ENCODE measurements around the gene MTCL1. TPM values are rescaled to one million over a fixed set of nuclear protein-coding genes. Genes with fewer than 3 reads are reported as not detected.

Gene MTCL1
- total RNA-seq, 1 experiment from 2014 or later: 11.6 TPM

DNA sequence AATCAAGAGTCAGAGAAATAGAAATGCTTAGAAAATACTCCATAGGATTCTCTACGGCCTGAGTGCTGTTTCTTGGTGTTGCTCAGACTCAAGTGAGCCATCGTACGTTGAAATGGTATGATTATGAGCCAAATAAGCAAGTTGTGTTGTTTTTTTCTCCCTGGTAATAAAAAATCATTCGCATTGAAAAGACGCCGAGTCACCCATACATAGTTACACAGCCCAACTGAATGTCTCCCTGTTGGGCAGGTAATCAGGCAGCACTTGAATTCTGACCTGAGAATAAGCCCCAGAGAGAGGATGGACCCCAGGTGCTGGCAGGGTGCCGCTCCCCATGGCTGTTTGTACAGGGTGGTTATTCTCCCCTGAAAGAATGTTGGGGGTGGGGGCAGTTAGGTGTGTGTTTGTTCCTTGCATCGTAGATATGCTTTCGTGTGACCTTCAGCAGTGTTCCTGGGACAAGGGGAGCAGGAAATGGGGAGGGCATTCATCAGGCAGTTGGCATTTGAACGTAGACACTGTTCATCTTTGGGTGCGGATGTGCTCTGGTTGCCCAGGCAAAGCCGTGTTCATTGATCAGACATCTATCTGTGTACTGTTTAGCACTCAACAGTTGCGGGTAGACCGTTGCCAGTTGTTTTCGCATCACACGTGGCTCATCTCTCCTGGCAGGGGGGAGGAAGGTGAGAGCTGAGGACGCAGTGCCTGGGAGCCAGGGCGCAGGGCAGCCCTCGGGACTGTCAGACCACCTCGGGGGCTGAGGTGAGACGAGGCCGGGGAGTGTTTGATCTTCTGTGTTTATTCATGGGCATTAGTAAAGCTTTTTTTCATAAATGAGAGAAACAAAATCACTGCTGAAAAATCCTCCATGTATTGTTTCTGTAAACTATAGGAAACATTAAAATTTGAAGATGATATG lies 27.3 kb downstream of the MTCL1 start:
- DNase-seq (ENCODE audit: unreplicated experiment): no peak
- no peaks in the 10 kb centered on the region for H3K36me3 Mint-ChIP-seq (ENCODE audit: insufficient read depth, unreplicated experiment)

DNA sequence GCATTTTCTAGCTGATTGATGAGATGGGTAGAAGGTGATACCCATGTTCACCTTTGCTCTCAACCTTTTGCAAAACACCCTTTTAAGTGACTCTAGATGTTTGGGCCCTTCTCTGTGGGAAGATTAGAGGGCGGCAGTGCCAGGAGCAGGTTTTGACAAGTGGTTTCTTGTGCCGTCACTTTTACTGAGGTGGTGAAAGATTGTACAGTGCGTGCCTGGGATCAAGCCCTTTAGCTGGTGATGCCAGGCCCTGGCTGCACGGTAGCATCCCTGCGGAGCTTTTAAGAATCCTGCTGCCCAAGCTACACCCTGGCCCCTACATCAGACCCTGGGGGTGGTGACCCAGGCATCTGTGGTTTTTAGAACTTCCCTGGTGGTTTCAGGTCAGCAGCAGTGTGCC lies 29.1 kb downstream of the MTCL1 start:
- H3K36me3 Mint-ChIP-seq (ENCODE audit: insufficient read depth, unreplicated experiment): no peaks in the 10 kb centered on the region
- CTCF ChIA-PET: interaction anchor here (0.7 kb wide), 1 partner anchor 225 kb away, joined by 3 read pairs; no protein-coding TSS in a partner anchor
- no TSS peak for BruUV-seq (replicated peaks)
- DNase-seq (ENCODE audit: unreplicated experiment): no peak
- TF ChIP-seq, protein P1, sequence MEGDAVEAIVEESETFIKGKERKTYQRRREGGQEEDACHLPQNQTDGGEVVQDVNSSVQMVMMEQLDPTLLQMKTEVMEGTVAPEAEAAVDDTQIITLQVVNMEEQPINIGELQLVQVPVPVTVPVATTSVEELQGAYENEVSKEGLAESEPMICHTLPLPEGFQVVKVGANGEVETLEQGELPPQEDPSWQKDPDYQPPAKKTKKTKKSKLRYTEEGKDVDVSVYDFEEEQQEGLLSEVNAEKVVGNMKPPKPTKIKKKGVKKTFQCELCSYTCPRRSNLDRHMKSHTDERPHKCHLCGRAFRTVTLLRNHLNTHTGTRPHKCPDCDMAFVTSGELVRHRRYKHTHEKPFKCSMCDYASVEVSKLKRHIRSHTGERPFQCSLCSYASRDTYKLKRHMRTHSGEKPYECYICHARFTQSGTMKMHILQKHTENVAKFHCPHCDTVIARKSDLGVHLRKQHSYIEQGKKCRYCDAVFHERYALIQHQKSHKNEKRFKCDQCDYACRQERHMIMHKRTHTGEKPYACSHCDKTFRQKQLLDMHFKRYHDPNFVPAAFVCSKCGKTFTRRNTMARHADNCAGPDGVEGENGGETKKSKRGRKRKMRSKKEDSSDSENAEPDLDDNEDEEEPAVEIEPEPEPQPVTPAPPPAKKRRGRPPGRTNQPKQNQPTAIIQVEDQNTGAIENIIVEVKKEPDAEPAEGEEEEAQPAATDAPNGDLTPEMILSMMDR (IDR thresholded peaks at IDR 0.05; ENCODE audit: unreplicated experiment): no peak
- H3K4me1 Mint-ChIP-seq (ENCODE audit: insufficient read depth, unreplicated experiment): no peaks in the 10 kb centered on the region
- H3K4me3 Mint-ChIP-seq (ENCODE audit: unreplicated experiment): no peak overlapping the region
- intact Hi-C loops (cut with micrococcal nuclease): no loop called here
- H3K27me3 Mint-ChIP-seq (ENCODE audit: insufficient read depth, unreplicated experiment): no peaks in the 10 kb centered on the region
- H3K9me3 Mint-ChIP-seq (ENCODE audit: unreplicated experiment): no peaks in the 10 kb centered on the region
- POLR2A ChIA-PET: no interaction called here
- no peak overlapping the region for H3K27ac Mint-ChIP-seq (ENCODE audit: low read depth, unreplicated experiment)

More for the DNA sequence above, 27.3 kb downstream of the MTCL1 start:
- Mint-ChIP-seq H3K4me3 (ENCODE audit: unreplicated experiment) (no peak overlapping the region), H3K4me1 (ENCODE audit: insufficient read depth, unreplicated experiment) (peaks cover 3% of the 10 kb centered on the region), H3K27ac (ENCODE audit: low read depth, unreplicated experiment) (no peak overlapping the region), H3K9me3 (ENCODE audit: unreplicated experiment) (no peaks in the 10 kb centered on the region), H3K27me3 (ENCODE audit: insufficient read depth, unreplicated experiment) (no peaks in the 10 kb centered on the region)
- POLR2A ChIA-PET: no interaction called here
- BruUV-seq (replicated peaks): no TSS peak
- TF ChIP-seq, protein P1 (IDR thresholded peaks at IDR 0.05; ENCODE audit: unreplicated experiment): no peak
- intact Hi-C loops (cut with micrococcal nuclease): no loop called here
- CTCF ChIA-PET: interaction anchor here (1.1 kb wide), 1 partner anchor 67 kb away, joined by 3 read pairs; no protein-coding TSS in a partner anchor

DNA sequence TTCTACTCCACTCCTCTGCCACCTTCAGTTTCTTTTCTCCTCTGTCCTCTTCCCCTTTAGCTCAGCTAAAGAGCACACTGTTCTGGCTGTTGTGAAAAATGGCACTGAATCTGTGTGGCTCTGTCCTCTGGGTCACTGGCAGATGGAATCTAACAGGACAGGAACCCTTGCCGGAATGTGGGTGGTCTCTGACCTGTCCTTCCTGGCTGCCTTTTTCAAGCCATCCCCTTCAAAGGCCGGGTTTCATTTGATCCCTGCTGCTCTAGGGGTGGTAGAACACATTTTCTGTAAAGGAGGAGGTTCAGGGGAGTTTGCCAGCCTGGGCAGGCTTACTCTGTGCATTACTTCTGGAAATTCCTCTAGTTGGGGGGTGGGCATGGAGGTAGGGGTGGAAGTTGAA lies 29.9 kb downstream of the MTCL1 start:
- Mint-ChIP-seq H3K27ac (ENCODE audit: low read depth, unreplicated experiment) (no peak overlapping the region), H3K4me3 (ENCODE audit: unreplicated experiment) (no peak overlapping the region), H3K27me3 (ENCODE audit: insufficient read depth, unreplicated experiment) (no peaks in the 10 kb centered on the region), H3K9me3 (ENCODE audit: unreplicated experiment) (no peaks in the 10 kb centered on the region), H3K4me1 (ENCODE audit: insufficient read depth, unreplicated experiment) (no peaks in the 10 kb centered on the region), H3K36me3 (ENCODE audit: insufficient read depth, unreplicated experiment) (no peaks in the 10 kb centered on the region)
- no TSS peak for BruUV-seq (replicated peaks)
- ChIA-PET POLR2A (interaction anchor here (0.6 kb wide), 1 partner anchor 530 kb away, joined by 3 read pairs; no protein-coding TSS in a partner anchor), CTCF (interaction anchor here (0.7 to 1.1 kb wide), 2 partner anchors 38 to 224 kb away, joined by 3 read pairs; no protein-coding TSS in a partner anchor)
- TF ChIP-seq, protein P1 (IDR thresholded peaks at IDR 0.05; ENCODE audit: unreplicated experiment): no peak
- no peak for DNase-seq (ENCODE audit: unreplicated experiment)
- intact Hi-C loops (cut with micrococcal nuclease): no loop called here

DNA sequence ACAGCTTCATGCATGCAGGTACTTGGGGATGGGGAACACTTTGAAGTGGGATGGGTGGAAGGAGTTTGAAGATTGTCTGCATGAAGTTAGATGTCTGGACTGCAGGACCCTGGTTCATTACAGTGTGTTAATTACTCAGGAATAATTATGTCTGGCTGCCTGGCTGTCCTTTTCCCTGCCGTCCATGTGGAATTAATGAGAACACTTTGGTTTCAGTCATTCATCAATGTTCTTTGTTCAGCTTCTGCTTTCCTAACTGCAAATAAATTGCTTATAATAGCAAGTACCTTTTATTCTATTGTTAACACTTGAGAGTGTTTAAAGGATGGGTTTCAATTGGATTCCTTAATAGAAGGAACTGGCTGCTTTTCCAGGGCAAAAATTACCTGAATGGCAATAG lies 35.8 kb downstream of the MTCL1 start:
- TF ChIP-seq, protein P1 (IDR thresholded peaks at IDR 0.05; ENCODE audit: unreplicated experiment): no peak
- Mint-ChIP-seq H3K4me3 (ENCODE audit: unreplicated experiment) (no peak overlapping the region), H3K9me3 (ENCODE audit: unreplicated experiment) (no peaks in the 10 kb centered on the region), H3K36me3 (ENCODE audit: insufficient read depth, unreplicated experiment) (no peaks in the 10 kb centered on the region), H3K4me1 (ENCODE audit: insufficient read depth, unreplicated experiment) (no peaks in the 10 kb centered on the region), H3K27ac (ENCODE audit: low read depth, unreplicated experiment) (no peak overlapping the region), H3K27me3 (ENCODE audit: insufficient read depth, unreplicated experiment) (no peaks in the 10 kb centered on the region)
- ChIA-PET POLR2A (no interaction called here), CTCF (interaction anchor here (0.7 to 1.0 kb wide), 2 partner anchors 241 to 1586 kb away, joined by 3 read pairs; no protein-coding TSS in a partner anchor)
- no peak for DNase-seq (ENCODE audit: unreplicated experiment)
- BruUV-seq (replicated peaks): no TSS peak
- intact Hi-C loops (cut with micrococcal nuclease): no loop called here
